Heart left ventricle (tissue), 16 donors: ENCODE data around the gene HSPA1B. TPM values are rescaled to one million over a fixed set of nuclear protein-coding genes. Genes with fewer than 3 reads are reported as not detected.
A peak's percentile ranks its signal among the peaks of the same experiment; 100 is the strongest.
"Not testable (repeated sequence)": the region's sequence is repeated elsewhere in the genome, so short reads cannot be mapped to it uniquely, and the experiment has no call there.

Source experiments
- ATAC-seq, 4 donors: fragments of 200-7000 bp; cut with Tn5 transposase; one replicate each; pipeline ENCODE4 v1.9.1; 2020 to 2022; ENCODE audit warnings: moderate library complexity in 4 of 4, mild to moderate bottlenecking in 3 of 4, moderate number of reproducible peaks in 1 of 4
- DNase-seq, 5 donors: peaks; one replicate each; pipeline ENCODE4 v3.0.0-alpha.2; 2020
- H3K27ac ChIP-seq, 12 donors: fragments of 200-600 bp; sonication (generic) in 4 of 12; one replicate each; pipeline versions ENCODE4 v1.5.0 to v1.8.0; 2016 to 2022; ENCODE audit warnings: mild to moderate bottlenecking in 2 of 12
- H3K27me3 ChIP-seq, 9 donors: fragments of 200-600 bp; sonication (generic) in 2 of 9; one replicate each; pipeline versions ENCODE4 v1.5.1 to v1.8.0; 2016 to 2022; ENCODE audit warnings: mild to moderate bottlenecking in 3 of 9
- H3K36me3 ChIP-seq, 9 donors: fragments of 200-600 bp; sonication (generic) in 2 of 9; one replicate each; pipeline versions ENCODE4 v1.5.0 to v1.8.0; 2018 to 2022; ENCODE audit warnings: mild to moderate bottlenecking in 2 of 9
- H3K4me1 ChIP-seq, 12 donors: fragments of 200-600 bp; sonication (generic) in 4 of 12; one replicate each; pipeline versions ENCODE4 v1.5.0 to v1.8.0; 2016 to 2022; ENCODE audit warnings: mild to moderate bottlenecking in 3 of 12
- H3K4me3 ChIP-seq, 12 donors: fragments of 200-600 bp; sonication (generic) in 4 of 12; one replicate each; pipeline versions ENCODE4 v1.5.0 to v1.8.0; 2017 to 2022; ENCODE audit warnings: mild to moderate bottlenecking in 9 of 12, moderate library complexity in 4 of 12
- H3K9me3 ChIP-seq, 12 donors: fragments of 200-600 bp; sonication (generic) in 4 of 12; one replicate each; pipeline versions ENCODE4 v1.5.0 to v1.8.0; 2016 to 2022; ENCODE audit warnings: mild to moderate bottlenecking in 1 of 12
- CTCF ChIP-seq, 12 donors: fragments of 200-600 bp; sonication (generic) in 4 of 12; IDR thresholded peaks; one replicate each; pipeline versions ENCODE4 v1.5.0 to v1.8.0; 2018 to 2022; ENCODE audit warnings: antibody characterized with exemption in 12 of 12, mild to moderate bottlenecking in 5 of 12
- POLR2A ChIP-seq, 2 donors: fragments of 450-650 bp; IDR thresholded peaks; one replicate each; pipeline ENCODE4 v1.6.1; 2017; ENCODE audit warnings: antibody characterized with exemption in 2 of 2, mild to moderate bottlenecking in 2 of 2, moderate library complexity in 2 of 2
- WGBS, 4 donors: extraction: QIAGEN DNeasy Blood & Tissue Kit in 2 of 4; methylation state at CpG; one replicate each; pipeline versions ENCODE4 v1.1.5 to v1.1.7; 2013 to 2018; 5-methylcytosine and 5-hydroxymethylcytosine counted together
- intact Hi-C, 10 donors: fragments of 100-400 bp; cut with DNase I; formaldehyde crosslinking; loops; one replicate each; pipeline versions ENCODE4 v1.11.1 to v1.14.2; 2022
- polyA plus RNA-seq, 2 donors: library from polyadenylated mRNA; stranded (reverse); fragments of 200-250 nt; gene quantifications; one replicate each; pipeline ENCODE4 v1.2.3, GENCODE V29; 2013
- total RNA-seq, 9 donors: library from RNA; depleted of rRNA in 2 of 9; stranded (reverse); fragments of >200 nt in 2 of 9; fragmentation: NEBNext Ultra II Directional in 3 of 9; extraction: Animal tissue kit (Norgen Biotek cat#: 25700) in 3 of 9; gene quantifications; one replicate each; pipeline versions ENCODE4 v1.1.0 to v1.2.4, GENCODE V29; 2016 to 2023
- donor health status: ischemic (EF 13 %, LVEDD 7.1; RV severe dilation, severe dysfunction).
- donor health status: healthy with polysubstance abuse.
- donor health status: DM: no; HTN: yes; CAD: no.
- donor health status: DM: no; HTN: no; CAD: no.
- donor health status: ischemic (EF 25% LVEDD 6.9; RV normal size, moderate dysfunction).
- donor health status: ischemic (EF 25% LVEDD 5.7; RV mildly dilated, moderate dysfunction).
- donor health status: healthy.
- donor health status: DM: yes; HTN: yes; CAD: no.
- donor health status: ischemic (EF 35%, LVEDD 5.7; RV mildly dilated, moderate dysfunction).
- donor health status: nonischemic (EF 11% LVEDD 7.7; RV severe dilation, severe dysfunction).
- donor health status: DM: yes; HTN: yes; CAD: no.
- donor health status: PGD.
- donor health status: ischemic (EF 29% LVEDD 5.4; RV normal size, mild dysfunction).
- donor health status: nonischemic (EF 23%, LVEDD 6.1; RV moderate dilation, normal function).

Gene HSPA1B
- total and polyA plus RNA-seq, 11 donors: 35.2 to 306 (median 146) TPM

GRCh38 chr6:31864123-31864562 is 36.6 kb downstream of the HSPA1B start:
- peak in 1 of 12 donors; percentile 1 for TF ChIP-seq CTCF (IDR thresholded peaks at IDR 0.05)
- H3K27me3 ChIP-seq, DNase-seq, ATAC-seq, H3K9me3 ChIP-seq: not testable (repeated sequence)
- intact Hi-C loops: loop anchor here in 1 of 10 donors (10.0 kb wide), 1 partner anchor 179 kb away; the partner anchor contains the start of gene LY6G5C
- peaks cover 0 to 22% (median 16%) of the 10 kb centered on the region in 9 donors for H3K36me3 ChIP-seq
- peak overlapping the region; percentile 13 to 91 (median 68) for H3K4me3 ChIP-seq
- WGBS, 4 donors: 15 to 18% (median 15%) methylated on average over 15 to 16 of the region's 16 CpGs
- H3K27ac ChIP-seq: peak overlapping the region in 11 of 12 donors; percentile 38 to 90 (median 64)
- H3K4me1 ChIP-seq: peaks cover 0 to 24% (median 16%) of the 10 kb centered on the region in 12 donors

GRCh38 chr6:31864818-31865204 is 37.3 kb downstream of the HSPA1B start:
- 86 to 91% (median 88%) methylated on average over 8 of the region's 8 CpGs for WGBS, 4 donors
- Histone ChIP-seq H3K27me3 (no peaks in the 10 kb centered on the region), H3K4me1 (peaks cover 0 to 24% (median 16%) of the 10 kb centered on the region in 12 donors), H3K27ac (no peak overlapping the region), H3K36me3 (peaks cover 0 to 16% (median 10%) of the 10 kb centered on the region in 9 donors), H3K9me3 (no peaks in the 10 kb centered on the region), H3K4me3 (no peak overlapping the region)
- DNase-seq (no peak), ATAC-seq (no peak)
- TF ChIP-seq CTCF (IDR thresholded peaks at IDR 0.05): no peak
- TF ChIP-seq POLR2A (IDR thresholded peaks at IDR 0.05): no peak
- intact Hi-C loops: loop anchor here in 1 of 10 donors (10.0 kb wide), 1 partner anchor 180 kb away; the partner anchor contains the start of gene LY6G5C

- intact Hi-C loops: loop anchor here in 1 of 10 donors (10.0 kb wide), 1 partner anchor 181 kb away; the partner anchor contains the start of gene LY6G5C
These were observed 37.9 kb downstream of the HSPA1B start for GRCh38 chr6:31865205-31866118.

GRCh38 chr6:31868658-31868971 is 41.1 kb downstream of the HSPA1B start:
- not testable (repeated sequence) for H3K36me3 ChIP-seq, H3K4me3 ChIP-seq, H3K9me3 ChIP-seq, H3K27ac ChIP-seq, DNase-seq, H3K4me1 ChIP-seq, ATAC-seq, H3K27me3 ChIP-seq
- 75 to 85% (median 81%) methylated on average over 1 of the region's 1 CpG for WGBS, 4 donors
- intact Hi-C loops: loop anchor here in 1 of 10 donors (10.0 kb wide), 1 partner anchor 184 kb away; the partner anchor contains the start of gene LY6G5C

More at GRCh38 chr6:31865205-31866118, 37.9 kb downstream of the HSPA1B start:
- 82 to 84% (median 84%) methylated on average over 20 to 21 of the region's 21 CpGs for WGBS, 4 donors
- H3K4me1 ChIP-seq: peaks cover 0 to 24% (median 16%) of the 10 kb centered on the region in 12 donors
- H3K4me3 ChIP-seq: no peak overlapping the region
- no peaks in the 10 kb centered on the region for H3K27me3 ChIP-seq
- no peak for TF ChIP-seq POLR2A (IDR thresholded peaks at IDR 0.05)
- TF ChIP-seq CTCF (IDR thresholded peaks at IDR 0.05): no peak
- H3K9me3 ChIP-seq: no peaks in the 10 kb centered on the region
- H3K36me3 ChIP-seq: peaks cover 0 to 9% (median 4%) of the 10 kb centered on the region in 9 donors
- DNase-seq (no peak), ATAC-seq (no peak)
- H3K27ac ChIP-seq: no peak overlapping the region
